ENCODE data around the gene GET4. TPM values are rescaled to one million over a fixed set of nuclear protein-coding genes. Genes with fewer than 3 reads are reported as not detected.

Gene GET4
- total RNA-seq, 1 experiment from 2014 or later = 120 TPM

DNA sequence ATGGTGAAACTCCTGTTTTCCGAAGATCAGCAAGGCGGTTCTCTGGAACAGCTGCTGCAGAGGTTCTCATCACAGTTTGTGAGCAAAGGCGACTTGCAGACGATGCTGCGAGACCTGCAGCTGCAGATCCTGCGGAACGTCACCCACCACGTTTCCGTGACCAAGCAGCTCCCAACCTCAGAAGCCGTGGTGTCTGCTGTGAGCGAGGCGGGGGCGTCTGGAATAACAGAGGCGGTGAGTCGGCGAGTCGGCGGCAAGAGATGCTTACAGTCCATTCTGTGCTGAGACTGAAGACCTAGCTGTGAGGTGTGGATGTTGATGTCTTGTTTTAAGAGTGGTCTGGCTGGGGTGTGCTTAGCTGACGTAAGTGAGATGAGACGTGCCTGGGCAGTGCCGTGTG, 16.2 kb upstream of the GET4 start:
- no peaks in the 10 kb centered on the region for H3K9me2 ChIP-seq (ENCODE audit: insufficient read depth)
- TF ChIP-seq, protein P1, sequence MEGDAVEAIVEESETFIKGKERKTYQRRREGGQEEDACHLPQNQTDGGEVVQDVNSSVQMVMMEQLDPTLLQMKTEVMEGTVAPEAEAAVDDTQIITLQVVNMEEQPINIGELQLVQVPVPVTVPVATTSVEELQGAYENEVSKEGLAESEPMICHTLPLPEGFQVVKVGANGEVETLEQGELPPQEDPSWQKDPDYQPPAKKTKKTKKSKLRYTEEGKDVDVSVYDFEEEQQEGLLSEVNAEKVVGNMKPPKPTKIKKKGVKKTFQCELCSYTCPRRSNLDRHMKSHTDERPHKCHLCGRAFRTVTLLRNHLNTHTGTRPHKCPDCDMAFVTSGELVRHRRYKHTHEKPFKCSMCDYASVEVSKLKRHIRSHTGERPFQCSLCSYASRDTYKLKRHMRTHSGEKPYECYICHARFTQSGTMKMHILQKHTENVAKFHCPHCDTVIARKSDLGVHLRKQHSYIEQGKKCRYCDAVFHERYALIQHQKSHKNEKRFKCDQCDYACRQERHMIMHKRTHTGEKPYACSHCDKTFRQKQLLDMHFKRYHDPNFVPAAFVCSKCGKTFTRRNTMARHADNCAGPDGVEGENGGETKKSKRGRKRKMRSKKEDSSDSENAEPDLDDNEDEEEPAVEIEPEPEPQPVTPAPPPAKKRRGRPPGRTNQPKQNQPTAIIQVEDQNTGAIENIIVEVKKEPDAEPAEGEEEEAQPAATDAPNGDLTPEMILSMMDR (conservative IDR thresholded peaks at IDR 0.05) = no peak
- TF ChIP-seq EZH2 (IDR thresholded peaks at IDR 0.05; ENCODE audit: low read depth) = no peak
- no peak for DNase-seq
- peaks cover 5% of the 10 kb centered on the region for H3F3A ChIP-seq (ENCODE audit: insufficient read depth, low read depth)
- no TSS peak for BruUV-seq (replicated peaks)
- POLR2A ChIA-PET (ENCODE audit: unreplicated experiment) = no interaction called here
- no peaks in the 10 kb centered on the region for H3K79me2 ChIP-seq (ENCODE audit: low read depth)
- intact Hi-C loops (cut with micrococcal nuclease; ENCODE audit: unreplicated experiment) = no loop called here
- no peak overlapping the region for H3K4me3 ChIP-seq
- no peaks in the 10 kb centered on the region for H3K4me1 ChIP-seq (replicated peaks; ENCODE audit: insufficient read depth)
- no peak overlapping the region for H3K27ac ChIP-seq
- H3K9me3 ChIP-seq (ENCODE audit: insufficient read depth, low read depth) = no peaks in the 10 kb centered on the region
- CTCF ChIA-PET = no interaction called here
- no peaks in the 10 kb centered on the region for H4K20me1 ChIP-seq (ENCODE audit: insufficient read depth)
- no peak overlapping the region for H3K4me2 ChIP-seq
- peaks cover 41% of the 10 kb centered on the region for H3K36me3 ChIP-seq (ENCODE audit: low read depth)
- H3K27me3 ChIP-seq (ENCODE audit: insufficient read depth, low read depth) = no peaks in the 10 kb centered on the region
- no peak overlapping the region for H2AFZ ChIP-seq

- no TSS peak for BruUV-seq (replicated peaks)
- Histone ChIP-seq H3K9me2 (ENCODE audit: insufficient read depth) (no peaks in the 10 kb centered on the region), H3K4me1 (replicated peaks; ENCODE audit: insufficient read depth) (no peaks in the 10 kb centered on the region), H2AFZ (no peak overlapping the region), H3K27me3 (ENCODE audit: insufficient read depth, low read depth) (no peaks in the 10 kb centered on the region), H3K9me3 (ENCODE audit: insufficient read depth, low read depth) (no peaks in the 10 kb centered on the region), H4K20me1 (ENCODE audit: insufficient read depth) (no peaks in the 10 kb centered on the region), H3K4me2 (no peak overlapping the region), H3F3A (ENCODE audit: insufficient read depth, low read depth) (peaks cover 5% of the 10 kb centered on the region), H3K27ac (no peak overlapping the region), H3K36me3 (ENCODE audit: low read depth) (peaks cover 41% of the 10 kb centered on the region; the same call in 1 of the 2 replicates), H3K79me2 (ENCODE audit: low read depth) (no peaks in the 10 kb centered on the region), H3K4me3 (no peak overlapping the region)
- TF ChIP-seq EZH2 (IDR thresholded peaks at IDR 0.05; ENCODE audit: low read depth) = no peak
- TF ChIP-seq, protein P1 (conservative IDR thresholded peaks at IDR 0.05) = no peak
- no peak for DNase-seq
- intact Hi-C loops (cut with micrococcal nuclease; ENCODE audit: unreplicated experiment) = no loop called here
- ChIA-PET CTCF (no interaction called here), POLR2A (ENCODE audit: unreplicated experiment) (no interaction called here)
Measured at GRCh38 chr7:861222-861621, 15.1 kb upstream of the GET4 start.

- H3K79me2 ChIP-seq (ENCODE audit: low read depth) = no peaks in the 10 kb centered on the region
- H3K9me3 ChIP-seq (ENCODE audit: insufficient read depth, low read depth) = no peaks in the 10 kb centered on the region
- ChIA-PET CTCF (no interaction called here), POLR2A (ENCODE audit: unreplicated experiment) (no interaction called here)
- TF ChIP-seq, protein P1 (conservative IDR thresholded peaks at IDR 0.05) = no peak
- no peak for TF ChIP-seq EZH2 (IDR thresholded peaks at IDR 0.05; ENCODE audit: low read depth)
- DNase-seq = no peak
- no peak overlapping the region for H2AFZ ChIP-seq
- H3K4me1 ChIP-seq (replicated peaks; ENCODE audit: insufficient read depth) = no peaks in the 10 kb centered on the region
- H3K9me2 ChIP-seq (ENCODE audit: insufficient read depth) = no peaks in the 10 kb centered on the region
- peaks cover 39% of the 10 kb centered on the region for H3K36me3 ChIP-seq (ENCODE audit: low read depth)
- H4K20me1 ChIP-seq (ENCODE audit: insufficient read depth) = no peaks in the 10 kb centered on the region
- H3F3A ChIP-seq (ENCODE audit: insufficient read depth, low read depth) = peaks cover 5% of the 10 kb centered on the region
- BruUV-seq (replicated peaks) = no TSS peak
- H3K4me2 ChIP-seq = no peak overlapping the region
- no peak overlapping the region for H3K4me3 ChIP-seq
- H3K27me3 ChIP-seq (ENCODE audit: insufficient read depth, low read depth) = no peaks in the 10 kb centered on the region
- H3K27ac ChIP-seq = no peak overlapping the region
- intact Hi-C loops (cut with micrococcal nuclease; ENCODE audit: unreplicated experiment) = no loop called here
Measured at GRCh38 chr7:862157-862556, 14.2 kb upstream of the GET4 start.
